HepG2 (cell line): ENCODE measurements around the gene GPS1. TPM values are rescaled to one million over a fixed set of nuclear protein-coding genes. Genes with fewer than 3 reads are reported as not detected.

ENCODE experiments used
- AGO1 ChIP-seq: fragments of 200-400 bp; formaldehyde crosslinking; IDR thresholded peaks from 2 replicates; pipeline ENCODE4 v1.6.1; 2017; ENCODE audit warnings: mild to moderate bottlenecking, low read depth, low read length, moderate library complexity; ENCODE audit not compliant: poor library complexity, severe bottlenecking
- EZH2 ChIP-seq: conservative IDR thresholded peaks from 2 replicates; pipeline ENCODE4 v1.6.1; 2012; ENCODE audit warnings: mild to moderate bottlenecking, low read depth, low read length, moderate library complexity
- FOXK1 ChIP-seq: sonication (generic); formaldehyde crosslinking; IDR thresholded peaks from 2 replicates; pipeline ENCODE4 v1.4.0; 2020; ENCODE audit warnings: low read depth, missing genetic modification reagents, borderline replicate concordance
- IRX3 ChIP-seq: sonication (generic); formaldehyde crosslinking; IDR thresholded peaks from 2 replicates; pipeline ENCODE4 v1.8.1; 2023; ENCODE audit warnings: mild to moderate bottlenecking, low read depth, missing genetic modification reagents, borderline replicate concordance
- NR2F6 ChIP-seq, 2 experiments: IDR thresholded peaks; 2 replicates each; pipeline ENCODE4 v1.6.1; 2016; ENCODE audit warnings: antibody characterized with exemption in 1 of 2, mild to moderate bottlenecking in 1 of 2
- SIN3A ChIP-seq: IDR thresholded peaks from 2 replicates; pipeline ENCODE4 v1.6.1; 2011; ENCODE audit warnings: low read depth, mild to moderate bottlenecking, control low read depth, low read length, borderline replicate concordance
- TGIF2 ChIP-seq: IDR thresholded peaks from 2 replicates; pipeline ENCODE4 v1.6.1; 2016; ENCODE audit warnings: control low read depth, missing compliant biosample characterization
- ZBTB38 ChIP-seq: sonication (generic); formaldehyde crosslinking; IDR thresholded peaks from 2 replicates; pipeline ENCODE4 v1.5.1; 2020; ENCODE audit warnings: mild to moderate bottlenecking, missing genetic modification reagents
- ZNF205 ChIP-seq: IDR thresholded peaks from 2 replicates; pipeline ENCODE4 v1.6.1; 2018; ENCODE audit warnings: missing biosample characterization, missing genetic modification reagents
- ZNF382 ChIP-seq: sonication (generic); formaldehyde crosslinking; IDR thresholded peaks from 2 replicates; pipeline ENCODE4 v1.5.0; 2020; ENCODE audit warnings: missing genetic modification reagents, mild to moderate bottlenecking, borderline replicate concordance
- ZNF484 ChIP-seq: sonication (generic); formaldehyde crosslinking; IDR thresholded peaks from 2 replicates; pipeline ENCODE4 v1.5.1; 2020; ENCODE audit warnings: mild to moderate bottlenecking, low read depth, missing genetic modification reagents, borderline replicate concordance
- ZNF572 ChIP-seq: sonication (generic); formaldehyde crosslinking; IDR thresholded peaks from 2 replicates; pipeline ENCODE4 v1.5.1; 2020; ENCODE audit warnings: mild to moderate bottlenecking, missing genetic modification reagents
- ZNF782 ChIP-seq: sonication (generic); formaldehyde crosslinking; IDR thresholded peaks from 2 replicates; pipeline ENCODE4 v1.4.0; 2020; ENCODE audit warnings: missing genetic modification reagents, mild to moderate bottlenecking, borderline replicate concordance
- polyA plus RNA-seq, 8 experiments: library from polyadenylated mRNA; depleted of rRNA in 3 of 8; stranded (reverse) in 7 of 8; unstranded in 1 of 8; fragments of >200 nt; fragmentation: Illumina TruSeq in 4 of 8; extraction: Trizol in 4 of 8; gene quantifications; 2 replicates each; pipeline versions ENCODE4 v1.2.1 to v1.2.3, GENCODE V29; 2011 to 2016; ENCODE audit warnings: low read depth in 4 of 8, missing spikeins in 1 of 8, mixed read lengths in 1 of 8; ENCODE audit not compliant: insufficient read depth in 1 of 8
- total RNA-seq, 5 experiments: library from RNA; depleted of rRNA; stranded (reverse); fragments of >200 nt; fragmentation: Illumina TruSeq; extraction: Trizol; gene quantifications; 2 replicates each; pipeline ENCODE4 v1.2.3, GENCODE V29; 2016; ENCODE audit warnings: low read depth in 1 of 5
- TF ChIP-seq, protein P1 (sequence below): sonication (generic); formaldehyde crosslinking; IDR thresholded peaks from 2 replicates; pipeline ENCODE4 v1.4.0; 2020; ENCODE audit warnings: missing genetic modification reagents
- TF ChIP-seq, protein P2 (sequence below): sonication (generic); formaldehyde crosslinking; IDR thresholded peaks from 2 replicates; pipeline ENCODE4 v1.5.0; 2020; ENCODE audit warnings: mild to moderate bottlenecking, missing genetic modification reagents
- TF ChIP-seq, protein P3 (sequence below): sonication (generic); formaldehyde crosslinking; IDR thresholded peaks from 2 replicates; pipeline ENCODE4 v1.5.1; 2020; ENCODE audit warnings: mild to moderate bottlenecking, missing genetic modification reagents, moderate library complexity
- TF ChIP-seq, protein P4 (sequence below): sonication (generic); formaldehyde crosslinking; IDR thresholded peaks from 2 replicates; pipeline ENCODE4 v1.5.0; 2020; ENCODE audit warnings: missing genetic modification reagents, mild to moderate bottlenecking, borderline replicate concordance

GPS1 gene
- total and polyA plus RNA-seq, 2 of the 13 experiments (the other 11 are each of a cell fraction or from before 2014, with no cell fraction given): 124 to 128 TPM

DNA sequence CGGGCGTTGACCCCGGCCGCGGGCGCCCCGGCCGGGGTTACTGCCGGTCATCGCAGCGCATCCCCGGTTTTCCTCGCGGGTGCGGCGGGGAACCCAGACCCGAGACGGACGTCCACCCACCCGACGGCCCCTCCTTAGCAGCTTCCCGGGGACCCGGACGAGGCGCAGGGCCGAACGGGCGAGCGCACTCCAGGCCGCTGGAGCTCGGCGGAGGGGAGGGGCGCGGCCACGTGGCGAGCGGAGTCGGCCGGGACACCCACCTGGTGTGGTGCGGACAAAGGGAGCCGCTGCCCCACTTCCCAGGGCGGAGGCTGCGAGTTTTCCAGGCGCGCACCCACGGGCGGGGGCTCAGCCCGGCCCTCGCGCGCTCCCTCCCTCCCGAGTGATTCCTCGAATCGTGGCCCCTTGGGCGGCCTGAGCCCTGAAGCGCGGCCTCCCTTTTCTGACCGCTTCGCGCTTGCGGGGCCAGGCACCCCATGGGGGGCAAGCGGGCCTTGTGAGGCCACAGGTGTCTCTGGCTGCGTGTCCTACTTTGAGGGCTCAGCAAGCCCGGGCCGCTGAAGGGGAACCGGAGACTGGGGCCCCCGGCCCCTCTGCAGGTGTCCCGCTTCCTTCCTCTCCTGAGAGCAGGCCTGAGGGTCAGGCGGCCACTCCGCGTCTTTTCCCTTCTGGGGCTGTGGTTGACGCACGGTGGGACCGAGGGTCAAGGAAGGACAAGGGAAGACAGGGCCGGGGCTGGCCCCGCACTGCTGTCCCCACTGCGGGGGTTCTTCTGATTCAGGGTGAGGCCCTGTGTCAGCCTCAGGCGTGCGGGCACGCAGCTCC, 47.5 kb downstream of the GPS1 start (continued):
- TF ChIP-seq ZNF382 (CRISPR knock-in tag) (no peak), EZH2 (no peak), ZBTB38 (CRISPR knock-in tag) (peak; percentile 98), IRX3 (CRISPR knock-in tag) (no peak), TGIF2 (CRISPR knock-in tag) (no peak; the same call in 1 of the 2 replicates), FOXK1 (no peak), ZNF205 (CRISPR knock-in tag) (0 out of 2 replicates have a peak, but pooled peaks have one; percentile 30), SIN3A (no peak), ZNF572 (CRISPR knock-in tag) (no peak), NR2F6 (IDR thresholded peaks at IDR 0.05) (no peak), NR2F6 (CRISPR knock-in tag; IDR thresholded peaks at IDR 0.05) (no peak), ZNF484 (CRISPR knock-in tag) (no peak), AGO1 (peak; percentile 37), ZNF782 (CRISPR knock-in tag) (0 out of 2 replicates have a peak, but pooled peaks have one; percentile 29)
- TF ChIP-seq, protein P1, sequence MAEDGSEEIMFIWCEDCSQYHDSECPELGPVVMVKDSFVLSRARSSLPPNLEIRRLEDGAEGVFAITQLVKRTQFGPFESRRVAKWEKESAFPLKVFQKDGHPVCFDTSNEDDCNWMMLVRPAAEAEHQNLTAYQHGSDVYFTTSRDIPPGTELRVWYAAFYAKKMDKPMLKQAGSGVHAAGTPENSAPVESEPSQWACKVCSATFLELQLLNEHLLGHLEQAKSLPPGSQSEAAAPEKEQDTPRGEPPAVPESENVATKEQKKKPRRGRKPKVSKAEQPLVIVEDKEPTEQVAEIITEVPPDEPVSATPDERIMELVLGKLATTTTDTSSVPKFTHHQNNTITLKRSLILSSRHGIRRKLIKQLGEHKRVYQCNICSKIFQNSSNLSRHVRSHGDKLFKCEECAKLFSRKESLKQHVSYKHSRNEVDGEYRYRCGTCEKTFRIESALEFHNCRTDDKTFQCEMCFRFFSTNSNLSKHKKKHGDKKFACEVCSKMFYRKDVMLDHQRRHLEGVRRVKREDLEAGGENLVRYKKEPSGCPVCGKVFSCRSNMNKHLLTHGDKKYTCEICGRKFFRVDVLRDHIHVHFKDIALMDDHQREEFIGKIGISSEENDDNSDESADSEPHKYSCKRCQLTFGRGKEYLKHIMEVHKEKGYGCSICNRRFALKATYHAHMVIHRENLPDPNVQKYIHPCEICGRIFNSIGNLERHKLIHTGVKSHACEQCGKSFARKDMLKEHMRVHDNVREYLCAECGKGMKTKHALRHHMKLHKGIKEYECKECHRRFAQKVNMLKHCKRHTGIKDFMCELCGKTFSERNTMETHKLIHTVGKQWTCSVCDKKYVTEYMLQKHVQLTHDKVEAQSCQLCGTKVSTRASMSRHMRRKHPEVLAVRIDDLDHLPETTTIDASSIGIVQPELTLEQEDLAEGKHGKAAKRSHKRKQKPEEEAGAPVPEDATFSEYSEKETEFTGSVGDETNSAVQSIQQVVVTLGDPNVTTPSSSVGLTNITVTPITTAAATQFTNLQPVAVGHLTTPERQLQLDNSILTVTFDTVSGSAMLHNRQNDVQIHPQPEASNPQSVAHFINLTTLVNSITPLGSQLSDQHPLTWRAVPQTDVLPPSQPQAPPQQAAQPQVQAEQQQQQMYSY (CRISPR knock-in tag): no peak
- TF ChIP-seq, protein P2, sequence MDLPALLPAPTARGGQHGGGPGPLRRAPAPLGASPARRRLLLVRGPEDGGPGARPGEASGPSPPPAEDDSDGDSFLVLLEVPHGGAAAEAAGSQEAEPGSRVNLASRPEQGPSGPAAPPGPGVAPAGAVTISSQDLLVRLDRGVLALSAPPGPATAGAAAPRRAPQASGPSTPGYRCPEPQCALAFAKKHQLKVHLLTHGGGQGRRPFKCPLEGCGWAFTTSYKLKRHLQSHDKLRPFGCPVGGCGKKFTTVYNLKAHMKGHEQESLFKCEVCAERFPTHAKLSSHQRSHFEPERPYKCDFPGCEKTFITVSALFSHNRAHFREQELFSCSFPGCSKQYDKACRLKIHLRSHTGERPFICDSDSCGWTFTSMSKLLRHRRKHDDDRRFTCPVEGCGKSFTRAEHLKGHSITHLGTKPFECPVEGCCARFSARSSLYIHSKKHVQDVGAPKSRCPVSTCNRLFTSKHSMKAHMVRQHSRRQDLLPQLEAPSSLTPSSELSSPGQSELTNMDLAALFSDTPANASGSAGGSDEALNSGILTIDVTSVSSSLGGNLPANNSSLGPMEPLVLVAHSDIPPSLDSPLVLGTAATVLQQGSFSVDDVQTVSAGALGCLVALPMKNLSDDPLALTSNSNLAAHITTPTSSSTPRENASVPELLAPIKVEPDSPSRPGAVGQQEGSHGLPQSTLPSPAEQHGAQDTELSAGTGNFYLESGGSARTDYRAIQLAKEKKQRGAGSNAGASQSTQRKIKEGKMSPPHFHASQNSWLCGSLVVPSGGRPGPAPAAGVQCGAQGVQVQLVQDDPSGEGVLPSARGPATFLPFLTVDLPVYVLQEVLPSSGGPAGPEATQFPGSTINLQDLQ (CRISPR knock-in tag): no peak
- TF ChIP-seq, protein P3, sequence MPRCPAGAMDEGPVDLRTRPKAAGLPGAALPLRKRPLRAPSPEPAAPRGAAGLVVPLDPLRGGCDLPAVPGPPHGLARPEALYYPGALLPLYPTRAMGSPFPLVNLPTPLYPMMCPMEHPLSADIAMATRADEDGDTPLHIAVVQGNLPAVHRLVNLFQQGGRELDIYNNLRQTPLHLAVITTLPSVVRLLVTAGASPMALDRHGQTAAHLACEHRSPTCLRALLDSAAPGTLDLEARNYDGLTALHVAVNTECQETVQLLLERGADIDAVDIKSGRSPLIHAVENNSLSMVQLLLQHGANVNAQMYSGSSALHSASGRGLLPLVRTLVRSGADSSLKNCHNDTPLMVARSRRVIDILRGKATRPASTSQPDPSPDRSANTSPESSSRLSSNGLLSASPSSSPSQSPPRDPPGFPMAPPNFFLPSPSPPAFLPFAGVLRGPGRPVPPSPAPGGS (CRISPR knock-in tag): 0 out of 2 replicates have a peak, but pooled peaks have one; percentile 51
- TF ChIP-seq, protein P4, sequence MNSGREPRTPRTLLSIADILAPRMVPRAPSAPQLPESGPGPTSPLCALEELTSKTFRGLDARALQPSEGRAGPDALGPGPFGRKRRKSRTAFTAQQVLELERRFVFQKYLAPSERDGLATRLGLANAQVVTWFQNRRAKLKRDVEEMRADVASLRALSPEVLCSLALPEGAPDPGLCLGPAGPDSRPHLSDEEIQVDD (CRISPR knock-in tag): no peak
